Psoas muscle (tissue), 8 donors: ENCODE results near the gene CIDEC. TPM values are rescaled to one million over a fixed set of nuclear protein-coding genes. Genes with fewer than 3 reads are reported as not detected.
"Not testable (repeated sequence)": the region's sequence is repeated elsewhere in the genome, so short reads cannot be mapped to it uniquely, and the experiment has no call there.

Source experiments
- ATAC-seq, 4 donors: fragments of 200-7000 bp; cut with Tn5 transposase; one replicate each; pipeline ENCODE4 v1.9.1; 2020; ENCODE audit warnings: moderate library complexity in 3 of 4, mild to moderate bottlenecking in 2 of 4
- DNase-seq, 2 donors: peaks; one replicate each; pipeline ENCODE4 v3.0.0-alpha.2; 2020
- H3K27ac ChIP-seq: fragments of 200-600 bp; one replicate; pipeline ENCODE4 v1.8.0; 2022
- H3K27me3 ChIP-seq, 3 donors: fragments of 200-600 bp in 1 of 3; one replicate each; pipeline versions ENCODE4 v1.6.1 to v1.8.0; 2013 to 2022; ENCODE audit warnings: low read length in 2 of 3, mild to moderate bottlenecking in 2 of 3, moderate library complexity in 1 of 3; ENCODE audit not compliant: insufficient read depth in 3 of 3
- H3K36me3 ChIP-seq, 2 donors: fragments of 200-600 bp in 1 of 2; one replicate each; pipeline versions ENCODE4 v1.6.1 to v1.8.0; 2013 to 2022; ENCODE audit warnings: low read depth in 1 of 2, mild to moderate bottlenecking in 1 of 2, moderate library complexity in 1 of 2; ENCODE audit not compliant: insufficient read depth in 1 of 2
- H3K4me1 ChIP-seq: fragments of 200-600 bp; one replicate; pipeline ENCODE4 v1.8.0; 2022
- H3K4me3 ChIP-seq: fragments of 200-600 bp; one replicate; pipeline ENCODE4 v1.8.0; 2022; ENCODE audit warnings: mild to moderate bottlenecking
- H3K9me3 ChIP-seq: fragments of 200-600 bp; one replicate; pipeline ENCODE4 v1.8.0; 2022
- WGBS, 3 donors: extraction: QIAGEN DNeasy Blood & Tissue Kit; methylation state at CpG; one replicate each; pipeline versions ENCODE4 v1.1.6 to v1.1.7; 2013; 5-methylcytosine and 5-hydroxymethylcytosine counted together
- intact Hi-C, 2 donors: fragments of 100-400 bp; cut with DNase I; formaldehyde crosslinking; loops; one replicate each; pipeline versions ENCODE4 v1.11.0 to v1.14.2; 2022
- polyA plus RNA-seq, 3 donors: library from polyadenylated mRNA; stranded (reverse); fragments of 200-250 nt; gene quantifications; one replicate each; pipeline ENCODE4 v1.2.3, GENCODE V29; 2013
- total RNA-seq, 4 donors: library from RNA; stranded (reverse); fragmentation: NEBNext Ultra II Directional in 2 of 4; extraction: Animal tissue kit (Norgen Biotek cat#: 25700) in 2 of 4; gene quantifications; one replicate each; pipeline versions ENCODE4 v1.2.1 to v1.2.4, GENCODE V29; 2021 to 2023
- TF ChIP-seq, protein P1 (sequence below): fragments of 200-600 bp; IDR thresholded peaks from one replicate; pipeline ENCODE4 v1.8.0; 2022; ENCODE audit warnings: antibody characterized with exemption
- donor health status: healthy with polysubstance abuse.
- donor health status: DM: no; HTN: no; CAD: no; lungs with moderate emphysema.
- donor health status: Bipolar disorder and iron deficiency.
- donor health status: healthy.
- donor health status: DM: yes; HTN: yes; CAD: no.
- donor health status: DM: no; HTN: no; CAD: no.
- donor health status: DM: no; HTN: no; CAD: no.
- donor health status: DM: yes; HTN: yes; CAD: no.

Gene CIDEC
- total and polyA plus RNA-seq, 7 donors, result 0.75 to 15.0 (median 3.3) TPM

DNA sequence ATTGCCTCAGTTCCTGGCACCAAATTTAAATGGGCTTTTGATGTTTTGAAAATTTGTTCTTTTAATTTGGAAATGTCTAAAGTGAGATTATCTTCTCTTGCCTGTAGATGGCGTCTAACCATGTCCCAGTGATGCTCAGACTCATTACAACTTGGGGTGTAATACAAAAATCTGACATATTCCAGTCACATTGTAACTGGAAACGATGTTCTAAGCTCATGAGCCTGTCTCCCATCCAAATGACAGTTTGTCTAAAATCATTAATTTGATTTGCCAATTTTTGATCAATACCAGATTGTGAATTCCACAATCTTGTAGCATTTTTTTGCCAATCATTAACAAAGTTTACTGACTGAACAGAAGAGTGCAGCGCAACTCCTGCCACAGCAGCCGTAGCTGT, 31.2 kb downstream of the CIDEC start:
- ATAC-seq, H3K27ac ChIP-seq, intact Hi-C loops, H3K36me3 ChIP-seq, H3K4me3 ChIP-seq, DNase-seq, H3K9me3 ChIP-seq, H3K27me3 ChIP-seq, H3K4me1 ChIP-seq: not testable (repeated sequence)
- TF ChIP-seq, protein P1, sequence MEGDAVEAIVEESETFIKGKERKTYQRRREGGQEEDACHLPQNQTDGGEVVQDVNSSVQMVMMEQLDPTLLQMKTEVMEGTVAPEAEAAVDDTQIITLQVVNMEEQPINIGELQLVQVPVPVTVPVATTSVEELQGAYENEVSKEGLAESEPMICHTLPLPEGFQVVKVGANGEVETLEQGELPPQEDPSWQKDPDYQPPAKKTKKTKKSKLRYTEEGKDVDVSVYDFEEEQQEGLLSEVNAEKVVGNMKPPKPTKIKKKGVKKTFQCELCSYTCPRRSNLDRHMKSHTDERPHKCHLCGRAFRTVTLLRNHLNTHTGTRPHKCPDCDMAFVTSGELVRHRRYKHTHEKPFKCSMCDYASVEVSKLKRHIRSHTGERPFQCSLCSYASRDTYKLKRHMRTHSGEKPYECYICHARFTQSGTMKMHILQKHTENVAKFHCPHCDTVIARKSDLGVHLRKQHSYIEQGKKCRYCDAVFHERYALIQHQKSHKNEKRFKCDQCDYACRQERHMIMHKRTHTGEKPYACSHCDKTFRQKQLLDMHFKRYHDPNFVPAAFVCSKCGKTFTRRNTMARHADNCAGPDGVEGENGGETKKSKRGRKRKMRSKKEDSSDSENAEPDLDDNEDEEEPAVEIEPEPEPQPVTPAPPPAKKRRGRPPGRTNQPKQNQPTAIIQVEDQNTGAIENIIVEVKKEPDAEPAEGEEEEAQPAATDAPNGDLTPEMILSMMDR, result peak; percentile 47
- WGBS, 3 donors, result 40% methylated on average over 4 of the region's 4 CpGs

DNA sequence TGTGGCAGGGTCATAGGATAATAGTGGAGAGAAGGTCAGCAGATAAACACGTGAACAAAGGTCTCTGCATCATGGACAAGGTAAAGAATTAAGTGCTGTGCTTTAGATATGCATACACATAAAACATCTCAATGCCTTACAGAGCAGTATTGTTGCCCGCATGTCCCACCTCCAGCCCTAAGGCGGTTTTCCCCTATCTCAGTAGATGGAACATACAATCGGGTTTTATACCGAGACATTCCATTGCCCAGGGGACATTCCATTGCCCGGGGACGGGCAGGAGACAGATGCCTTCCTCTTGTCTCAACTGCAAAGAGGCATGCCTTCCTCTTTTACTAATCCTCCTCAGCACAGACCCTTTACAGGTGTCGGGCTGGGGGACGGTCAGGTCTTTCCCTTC, 32.2 kb downstream of the CIDEC start:
- ATAC-seq, H3K4me1 ChIP-seq, H3K27me3 ChIP-seq, H3K27ac ChIP-seq, H3K9me3 ChIP-seq, intact Hi-C loops, DNase-seq, H3K36me3 ChIP-seq, H3K4me3 ChIP-seq: not testable (repeated sequence)
- 48 to 63% (median 53%) methylated on average over 6 to 9 of the region's 9 CpGs for WGBS, 3 donors

DNA sequence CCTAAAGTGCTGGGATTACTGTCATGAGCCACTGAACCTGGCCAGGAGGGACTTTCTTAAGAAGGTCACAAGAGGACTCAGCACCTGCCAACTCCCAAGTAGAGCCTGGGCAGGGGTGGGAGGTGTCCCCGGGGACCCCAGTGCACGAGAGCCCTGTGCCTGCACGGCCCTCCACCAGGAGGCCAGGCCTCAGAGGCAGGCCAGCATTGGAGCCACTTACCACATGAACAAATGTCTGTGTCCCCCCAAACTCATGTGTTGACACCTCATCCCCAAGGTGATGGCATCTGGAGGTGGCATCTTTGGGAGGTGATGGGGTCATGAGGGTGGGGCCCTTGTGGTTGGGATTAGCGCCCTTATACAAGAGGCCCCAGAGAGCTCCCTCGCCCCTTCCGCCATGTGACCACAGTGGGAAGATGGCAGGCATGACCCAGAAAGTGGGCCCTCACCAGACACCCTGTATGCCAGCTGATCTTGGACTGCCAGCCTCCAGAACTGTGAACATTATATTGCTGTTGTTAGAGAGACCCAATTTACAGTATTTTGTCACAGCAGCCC, 33.0 kb downstream of the CIDEC start:
- H3K27ac ChIP-seq, result no peak overlapping the region
- DNase-seq (no peak), ATAC-seq (no peak)
- H3K36me3 ChIP-seq, result peaks cover 0 to 2% of the 10 kb centered on the region in 2 donors
- peaks cover 9% of the 10 kb centered on the region for H3K4me1 ChIP-seq
- intact Hi-C loops, result no loop called here
- H3K9me3 ChIP-seq, result no peaks in the 10 kb centered on the region
- TF ChIP-seq, protein P1, result no peak
- 87 to 95% (median 88%) methylated on average over 6 of the region's 6 CpGs for WGBS, 3 donors
- no peaks in the 10 kb centered on the region for H3K27me3 ChIP-seq
- H3K4me3 ChIP-seq, result no peak overlapping the region

GRCh38 chr3:9846231-9846630, 33.8 kb downstream of the CIDEC start:
- H3K27me3 ChIP-seq, result no peaks in the 10 kb centered on the region
- ATAC-seq (no peak), DNase-seq (no peak)
- peaks cover 0 to 10% of the 10 kb centered on the region in 2 donors for H3K36me3 ChIP-seq
- H3K9me3 ChIP-seq, result no peaks in the 10 kb centered on the region
- H3K4me3 ChIP-seq, result no peak overlapping the region
- TF ChIP-seq, protein P1, result no peak
- H3K4me1 ChIP-seq, result peaks cover 9% of the 10 kb centered on the region
- intact Hi-C loops, result no loop called here
- H3K27ac ChIP-seq, result no peak overlapping the region
- WGBS, 3 donors, result 64 to 70% (median 65%) methylated on average over 6 of the region's 6 CpGs

GRCh38 chr3:9843715-9844438, 36.2 kb downstream of the CIDEC start, which contains the start of gene RPUSD3:
Gene RPUSD3, minus strand, starts transcription at chr3:9844008. Its CDS starts 18 bp downstream, at chr3:9843990.
- peak within 1 kb of the TSS; percentile 93 for H3K4me3 ChIP-seq
- peak; percentile 98 to 99 for DNase-seq
- peak; percentile 99 to 100 (median 100) for ATAC-seq
- H3K9me3 ChIP-seq, result no peaks in the 10 kb centered on the region
- intact Hi-C loops, result loop anchor here in 1 of 2 donors (2.0 kb wide), 1 partner anchor 35 kb away; no protein-coding TSS in a partner anchor
- no peaks in the 10 kb centered on the region for H3K27me3 ChIP-seq
- H3K36me3 ChIP-seq, result peaks cover 0 to 34% of the 10 kb centered on the region in 2 donors
- 0 to 1% (median 0%) methylated on average over 40 to 42 of the region's 42 CpGs for WGBS, 3 donors
- peaks cover 9% of the 10 kb centered on the region for H3K4me1 ChIP-seq
- TF ChIP-seq, protein P1, result no peak
- H3K27ac ChIP-seq, result peak within 1 kb of the TSS; percentile 73
